H1 (cell line): Measurements from ENCODE around the gene ZNF200. TPM values are rescaled to one million over a fixed set of nuclear protein-coding genes. Genes with fewer than 3 reads are reported as not detected.
A peak's percentile ranks its signal among the peaks of the same experiment; 100 is the strongest.

Experiments
- CTCF ChIA-PET: fragments of 300-600 bp; sonication (Branson Sonifier 250); formaldehyde crosslinking; loops from one replicate; lab custom pipeline; 2021; ENCODE audit not compliant: partially characterized antibody; lab: Charles Lee
- POLR2A ChIA-PET: fragments of 300-600 bp; sonication (Branson Sonifier 250); formaldehyde crosslinking; loops from one replicate; lab custom pipeline; 2021; ENCODE audit warnings: inconsistent platforms; ENCODE audit not compliant: partially characterized antibody; lab: Charles Lee
- DNase-seq, 2 experiments: peaks; one replicate each; pipeline versions ENCODE4 v3.0.0 to v3.0.0-alpha.2; 2010 to 2022; ENCODE audit warnings: low spot score in 2 of 2, low read depth in 1 of 2, mixed read lengths in 1 of 2
- FAIRE-seq: peaks from 2 replicates; lab custom pipeline; 2011; peaks lifted over from hg19 to GRCh38; lab: Jason Lieb, UNC
- H2AFZ ChIP-seq: 2 replicates; pipeline ENCODE4 v1.8.1; 2012; ENCODE audit warnings: low read length, inconsistent platforms
- H2AK5ac ChIP-seq: 2 replicates; pipeline ENCODE4 v1.6.1; 2013; ENCODE audit warnings: low read depth, low read length
- H2BK120ac ChIP-seq: replicated peaks from 2 replicates; pipeline ENCODE3; 2013; ENCODE audit warnings: low read depth, low read length, inconsistent platforms
- H2BK12ac ChIP-seq: 2 replicates; pipeline ENCODE4 v1.6.1; 2013; ENCODE audit warnings: low read depth, low read length
- H2BK15ac ChIP-seq: 2 replicates; pipeline ENCODE4 v1.6.1; 2013; ENCODE audit warnings: low read length
- H2BK20ac ChIP-seq: 2 replicates; pipeline ENCODE4 v1.6.1; 2013; ENCODE audit warnings: low read length
- H2BK5ac ChIP-seq: 2 replicates; pipeline ENCODE4 v1.6.1; 2013; ENCODE audit warnings: low read depth, low read length
- H3K14ac ChIP-seq: 2 replicates; pipeline ENCODE4 v1.6.1; 2013; ENCODE audit warnings: inconsistent platforms; ENCODE audit not compliant: insufficient read length
- H3K18ac ChIP-seq: 2 replicates; pipeline ENCODE4 v1.6.1; 2013; ENCODE audit warnings: low read length; ENCODE audit errors: extremely low read depth
- H3K23ac ChIP-seq: 2 replicates; pipeline ENCODE4 v1.6.1; 2013; ENCODE audit warnings: inconsistent platforms; ENCODE audit not compliant: insufficient read length
- H3K23me2 ChIP-seq: 2 replicates; pipeline ENCODE4 v1.6.1; 2013; ENCODE audit warnings: low read depth, low read length
- H3K27ac ChIP-seq: 2 replicates; pipeline ENCODE4 v1.6.1; 2011; ENCODE audit warnings: low read depth, low read length, inconsistent platforms
- H3K27me3 ChIP-seq, 4 experiments: replicated peaks in 1 of 4; 1 replicate in 1 of 4; 2 replicates in 3 of 4; pipeline versions ENCODE4 v1.6.1 to v1.8.1; 2011 to 2013; ENCODE audit warnings: low read length in 3 of 4, mild to moderate bottlenecking in 3 of 4, inconsistent platforms in 2 of 4, mixed read lengths in 2 of 4, moderate library complexity in 1 of 4; ENCODE audit not compliant: control insufficient read depth in 3 of 4, insufficient read depth in 3 of 4; ENCODE audit errors: extremely low read depth in 1 of 4
- H3K36me3 ChIP-seq, 4 experiments: 2 replicates each; pipeline versions ENCODE4 v1.6.1 to v1.8.1; 2011 to 2013; ENCODE audit warnings: mild to moderate bottlenecking in 4 of 4, low read length in 3 of 4, moderate library complexity in 2 of 4, control low read depth in 1 of 4, inconsistent platforms in 1 of 4; ENCODE audit not compliant: insufficient read depth in 4 of 4, control insufficient read depth in 2 of 4
- H3K4ac ChIP-seq: replicated peaks from 2 replicates; pipeline ENCODE3; 2013; ENCODE audit warnings: low read length, low read depth, mixed read lengths, inconsistent platforms; ENCODE audit not compliant: insufficient read length
- H3K4me1 ChIP-seq, 4 experiments: replicated peaks in 1 of 4; 1 replicate in 1 of 4; 2 replicates in 3 of 4; pipeline versions ENCODE4 v1.6.1 to v1.8.1; 2011 to 2013; ENCODE audit warnings: low read length in 3 of 4, inconsistent platforms in 2 of 4, mixed read lengths in 1 of 4; ENCODE audit not compliant: insufficient read depth in 4 of 4, control insufficient read depth in 3 of 4
- H3K4me2 ChIP-seq, 2 experiments: 2 replicates each; pipeline versions ENCODE4 v1.6.1 to v1.8.1; 2011 to 2013; ENCODE audit warnings: low read depth in 2 of 2, low read length in 2 of 2, control low read depth in 1 of 2, inconsistent platforms in 1 of 2, mild to moderate bottlenecking in 1 of 2; ENCODE audit not compliant: insufficient read depth in 1 of 2
- H3K4me3 ChIP-seq, 4 experiments: fragments of 200-600, 300-600 bp in 1 of 4; sonication (generic), shearing (Covaris generic), sonication (Bioruptor Twin) in 1 of 4; 2 replicates each; pipeline versions ENCODE4 v1.5.1 to v1.8.1; 2011 to 2016; ENCODE audit warnings: low read length in 4 of 4, low read depth in 3 of 4, control low read depth in 2 of 4, inconsistent platforms in 2 of 4, mild to moderate bottlenecking in 2 of 4, mixed read lengths in 1 of 4, moderate library complexity in 1 of 4; ENCODE audit not compliant: insufficient read depth in 2 of 4; ENCODE audit errors: extremely low read depth in 1 of 4
- H3K56ac ChIP-seq: replicated peaks from 2 replicates; pipeline ENCODE3; 2013; ENCODE audit warnings: low read depth, mild to moderate bottlenecking, mixed read lengths, low read length, inconsistent platforms; ENCODE audit not compliant: insufficient read length
- H3K79me1 ChIP-seq: 2 replicates; pipeline ENCODE4 v1.6.1; 2013; ENCODE audit warnings: low read depth, low read length, control low read depth
- H3K79me2 ChIP-seq, 2 experiments: 2 replicates each; pipeline versions ENCODE4 v1.6.1 to v1.8.1; 2012 to 2013; ENCODE audit warnings: low read length in 2 of 2, mild to moderate bottlenecking in 2 of 2, inconsistent platforms in 1 of 2; ENCODE audit not compliant: insufficient read depth in 2 of 2, control insufficient read depth in 1 of 2
- H3K9ac ChIP-seq, 4 experiments: replicated peaks in 1 of 4; 1 replicate in 1 of 4; 2 replicates in 3 of 4; pipeline versions ENCODE4 v1.6.1 to v1.8.1; 2011 to 2013; ENCODE audit warnings: low read depth in 3 of 4, low read length in 3 of 4, control low read depth in 2 of 4, mild to moderate bottlenecking in 2 of 4, moderate library complexity in 2 of 4, inconsistent platforms in 1 of 4; ENCODE audit errors: extremely low read depth in 1 of 4
- H3K9me3 ChIP-seq, 2 experiments: 2 replicates each; pipeline versions ENCODE4 v1.6.1 to v1.8.1; 2012 to 2013; ENCODE audit warnings: mild to moderate bottlenecking in 2 of 2, moderate library complexity in 2 of 2, control low read depth in 1 of 2, inconsistent platforms in 1 of 2, low read depth in 1 of 2, low read length in 1 of 2, mixed read lengths in 1 of 2; ENCODE audit not compliant: insufficient read depth in 2 of 2
- H4K20me1 ChIP-seq, 2 experiments: replicated peaks in 1 of 2; 2 replicates each; pipeline versions ENCODE3 to v1.8.1; 2011 to 2013; ENCODE audit warnings: inconsistent platforms in 2 of 2, low read length in 2 of 2, mild to moderate bottlenecking in 1 of 2; ENCODE audit not compliant: insufficient read depth in 2 of 2, control insufficient read depth in 1 of 2
- H4K5ac ChIP-seq: 2 replicates; pipeline ENCODE4 v1.6.1; 2013; ENCODE audit warnings: low read length, low read depth, mixed read lengths, inconsistent platforms; ENCODE audit not compliant: insufficient read length
- H4K8ac ChIP-seq: 2 replicates; pipeline ENCODE4 v1.8.0; 2013; ENCODE audit warnings: mild to moderate bottlenecking, moderate library complexity, low read length, inconsistent platforms; ENCODE audit not compliant: insufficient read depth; ENCODE audit errors: extremely low read depth
- H4K91ac ChIP-seq: replicated peaks from 2 replicates; pipeline ENCODE3; 2013; ENCODE audit warnings: low read length, mixed read lengths, inconsistent platforms; ENCODE audit not compliant: insufficient read length
- EZH2 ChIP-seq: fragments of 200-600 bp; sonication (generic); IDR thresholded peaks from 2 replicates; pipeline ENCODE4 v1.7.1; 2012; ENCODE audit warnings: low read depth, mild to moderate bottlenecking, moderate library complexity, low read length, inconsistent platforms; ENCODE audit not compliant: severe bottlenecking
- GTF2F1 ChIP-seq: IDR thresholded peaks from 2 replicates; pipeline ENCODE4 v1.6.1; 2012; ENCODE audit warnings: low read depth, low read length, improper control_type of control experiment, borderline replicate concordance
- RBBP5 ChIP-seq: IDR thresholded peaks from 2 replicates; pipeline ENCODE4 v1.7.1; 2012; ENCODE audit warnings: low read depth, mild to moderate bottlenecking, inconsistent platforms, low read length, moderate library complexity, borderline replicate concordance
- RFX5 ChIP-seq: IDR thresholded peaks from 2 replicates; pipeline ENCODE4 v1.6.1; 2011; ENCODE audit warnings: low read depth, low read length, improper control_type of control experiment, borderline replicate concordance
- SIX5 ChIP-seq: IDR thresholded peaks from 2 replicates; pipeline ENCODE4 v1.6.1; 2011; ENCODE audit warnings: mild to moderate bottlenecking, low read depth, low read length
- WGBS, 2 experiments: shearing (Covaris generic) in 1 of 2; methylation state at CpG; one replicate each; pipeline versions ENCODE4 v1.1.6 to v1.1.7; 2013 to 2015; ENCODE audit warnings: low lambda C conversion rate in 2 of 2, mixed read lengths in 2 of 2, inconsistent platforms in 1 of 2, low coverage in 1 of 2, missing lambda C conversion rate in 1 of 2; ENCODE audit not compliant: insufficient replicate concordance in 2 of 2, insufficient coverage in 1 of 2, insufficient read length in 1 of 2; ENCODE audit errors: extremely low coverage in 1 of 2, missing lambda C conversion rate in 1 of 2; 5-methylcytosine and 5-hydroxymethylcytosine counted together
- polyA plus RNA-seq, 7 experiments: library from polyadenylated mRNA; depleted of rRNA in 3 of 7; stranded (reverse) in 5 of 7; unstranded in 2 of 7; fragments of >200 nt in 5 of 7; fragments of 200-250 nt in 2 of 7; gene quantifications; 1 replicate in 5 of 7; 2 replicates in 1 of 7; 4 replicates in 1 of 7; pipeline versions ENCODE4 v1.2.1 to v1.2.3, GENCODE V29; 2011 to 2013; ENCODE audit warnings: missing spikeins in 2 of 7, mixed read lengths in 2 of 7
- total RNA-seq: library from RNA; stranded (reverse); fragmentation: NEBNext Ultra II Directional; extraction: Animal tissue kit (Norgen Biotek cat#: 25700); gene quantifications from 2 replicates; pipeline ENCODE4 v1.2.1, GENCODE V29; 2021

ZNF200 gene
- total and polyA plus RNA-seq, 2 of the 8 experiments (the other 6 are each of a cell fraction or from before 2014, with no cell fraction given): 2.7 to 9.9 TPM

DNA sequence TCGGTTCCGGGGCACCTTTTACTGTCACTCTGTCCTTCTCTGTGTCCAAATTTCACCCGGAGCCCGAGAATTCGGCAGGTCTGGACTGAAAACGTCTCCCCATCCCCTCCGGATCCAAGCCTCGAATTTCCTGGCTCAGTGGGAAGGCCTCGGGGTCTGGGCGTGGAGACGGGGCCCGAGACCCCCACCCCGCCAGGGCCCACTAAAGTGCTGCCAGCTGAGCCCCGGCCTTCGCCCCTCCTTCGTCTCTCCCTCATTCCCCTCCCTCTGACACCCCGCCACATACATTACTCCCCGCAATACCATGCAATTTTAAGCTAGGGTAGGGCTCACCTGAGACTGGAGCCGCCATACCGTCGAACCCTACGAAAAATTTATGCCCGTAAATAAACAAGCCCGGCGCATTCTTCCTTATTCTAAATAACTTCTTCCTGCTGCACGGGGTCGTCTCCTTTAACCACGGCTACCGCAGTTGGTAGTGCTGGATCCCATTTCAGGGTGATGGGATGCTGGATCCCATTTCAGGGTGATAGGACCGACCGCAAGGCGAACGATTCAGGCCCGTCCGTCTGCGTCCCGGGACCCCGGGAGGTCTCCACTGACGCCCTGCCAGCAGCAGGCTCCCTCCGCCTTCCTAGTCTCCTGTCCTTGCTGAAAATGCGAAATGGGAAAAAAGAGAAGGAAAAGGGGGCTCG, 51.4 kb downstream of the ZNF200 start:
- no peaks in the 10 kb centered on the region for H3K79me2 ChIP-seq
- peak overlapping the region; percentile 76; the same call in 1 of the 2 replicates for H2AFZ ChIP-seq
- H4K20me1 ChIP-seq: no peaks in the 10 kb centered on the region
- H3K9ac ChIP-seq: no peak overlapping the region; a peak in 1 of 7 replicates
- peak overlapping the region; percentile 68 to 87 for H3K4me2 ChIP-seq
- no peaks in the 10 kb centered on the region; a peak in 2 of 7 replicates for H3K4me1 ChIP-seq
- no peak overlapping the region for H2BK12ac ChIP-seq
- H3K4ac ChIP-seq: no peak overlapping the region
- H2BK5ac ChIP-seq: no peak overlapping the region
- 4% methylated on average over 41 of the region's 42 CpGs; no CpG with 5 or more reads in 1 of the 2 experiments for WGBS, 2 experiments
- no peak overlapping the region for H3K23ac ChIP-seq
- peak overlapping the region; percentile 48 to 85 (median 82) for H3K4me3 ChIP-seq
- POLR2A ChIA-PET: interaction anchor here (1.0 to 4.5 kb wide), 6 partner anchors 9 to 301 kb away, joined by 3 to 28 read pairs (median 4); no protein-coding TSS in a partner anchor
- no peak overlapping the region for H2BK20ac ChIP-seq
- DNase-seq: no peak
- no peak overlapping the region for H4K8ac ChIP-seq
- no peak overlapping the region for H3K56ac ChIP-seq
- H3K27ac ChIP-seq: no peak overlapping the region
- H2AK5ac ChIP-seq: no peak overlapping the region
- no peak overlapping the region for H2BK120ac ChIP-seq
- H4K91ac ChIP-seq: no peak overlapping the region
- no peak for FAIRE-seq
- H3K18ac ChIP-seq: no peak overlapping the region
- no peaks in the 10 kb centered on the region for H3K36me3 ChIP-seq
- CTCF ChIA-PET: interaction anchor here (0.6 to 4.8 kb wide), 15 partner anchors 8 to 1203 kb away, joined by 3 to 35 read pairs (median 3); partner anchors contain the start of gene ZNF213
- peaks cover 14% of the 10 kb centered on the region; the same call in 1 of the 2 replicates for H3K23me2 ChIP-seq
- H3K9me3 ChIP-seq: no peaks in the 10 kb centered on the region
- no peak overlapping the region for H4K5ac ChIP-seq
- no peaks in the 10 kb centered on the region for H3K79me1 ChIP-seq
- no peak overlapping the region for H2BK15ac ChIP-seq
- H3K27me3 ChIP-seq: peaks cover 0 to 38% (median 25%) of the 10 kb centered on the region in 4 experiments; a peak in 6 of 7 replicates
- TF ChIP-seq RFX5 (no peak), GTF2F1 (no peak), EZH2 (peak; percentile 49), SIX5 (no peak), RBBP5 (no peak)
- TF ChIP-seq, all 59 proteins: peak for 1
- no peak overlapping the region for H3K14ac ChIP-seq
